ENCODE data around the gene PCNX3.

Gene PCNX3

GRCh38 chr11:65651589-65652510, 36.3 kb downstream of the PCNX3 start:
- no peak for TF ChIP-seq CTCF (IDR thresholded peaks at IDR 0.05; ENCODE audit: low read length, missing control alignments)
- peak overlapping the region; percentile 59 for H3K4me3 ChIP-seq (replicated peaks; ENCODE audit: low read depth, low read length)
- DNase-seq (ENCODE audit: low read depth) = peak; percentile 43

- TF ChIP-seq CTCF (IDR thresholded peaks at IDR 0.05; ENCODE audit: low read length, missing control alignments) = no peak
Measured at GRCh38 chr11:65652511-65653228, 37.1 kb downstream of the PCNX3 start.

GRCh38 chr11:65653229-65654225, 38.0 kb downstream of the PCNX3 start:
- no peak for TF ChIP-seq CTCF (IDR thresholded peaks at IDR 0.05; ENCODE audit: low read length, missing control alignments)
- peak overlapping the region; percentile 59 for H3K4me3 ChIP-seq (replicated peaks; ENCODE audit: low read depth, low read length)

More at GRCh38 chr11:65652511-65653228, 37.1 kb downstream of the PCNX3 start:
- DNase-seq (ENCODE audit: low read depth) = peak; percentile 96
- H3K4me3 ChIP-seq (replicated peaks; ENCODE audit: low read depth, low read length) = peak overlapping the region; percentile 59

GRCh38 chr11:65654375-65655349, 39.1 kb downstream of the PCNX3 start:
- TF ChIP-seq CTCF (IDR thresholded peaks at IDR 0.05; ENCODE audit: low read length, missing control alignments) = no peak
- no peak overlapping the region for H3K4me3 ChIP-seq (replicated peaks; ENCODE audit: low read depth, low read length)
- no peak for DNase-seq (ENCODE audit: low read depth)

More at GRCh38 chr11:65653229-65654225, 38.0 kb downstream of the PCNX3 start:
- DNase-seq (ENCODE audit: low read depth) = peak; percentile 17

- no peak for DNase-seq (ENCODE audit: low read depth)
- no peak overlapping the region for H3K4me3 ChIP-seq (replicated peaks; ENCODE audit: low read depth, low read length)
- TF ChIP-seq CTCF (IDR thresholded peaks at IDR 0.05; ENCODE audit: low read length, missing control alignments) = no peak
Measured at GRCh38 chr11:65655570-65656332, 40.2 kb downstream of the PCNX3 start.
